GM12878 (cell line): ENCODE data around the gene EHD1. TPM values are rescaled to one million over a fixed set of nuclear protein-coding genes. Genes with fewer than 3 reads are reported as not detected.

Experiments used
- PBX3 ChIP-seq: IDR thresholded peaks from 2 replicates; pipeline ENCODE4 v1.6.1; 2011; ENCODE audit warnings: mild to moderate bottlenecking, low read depth, low read length, moderate library complexity; ENCODE audit not compliant: insufficient replicate concordance
- PRDM15 ChIP-seq: fragments of 450-650 bp; formaldehyde crosslinking; IDR thresholded peaks from 2 replicates; pipeline ENCODE4 v1.4.0; 2020; ENCODE audit warnings: mild to moderate bottlenecking, moderate library complexity
- WRNIP1 ChIP-seq: IDR thresholded peaks from 2 replicates; pipeline ENCODE4 v1.6.1; 2011; ENCODE audit warnings: low read depth, low read length, improper control_type of control experiment, borderline replicate concordance
- ZNF622 ChIP-seq: fragments of 450-650 bp; IDR thresholded peaks from 2 replicates; pipeline ENCODE4 v1.6.1; 2017; ENCODE audit warnings: mild to moderate bottlenecking, inconsistent platforms
- polyA plus RNA-seq, 11 experiments: library from polyadenylated mRNA; depleted of rRNA in 4 of 11; unstranded in 6 of 11; stranded (reverse) in 5 of 11; fragments of >200 nt; fragmentation: Nextera tagmentation in 4 of 11; fragmentation: Illumina TruSeq in 1 of 11; extraction: Ambion mirVana in 4 of 11; extraction: Trizol in 1 of 11; gene quantifications; 1 replicate in 1 of 11; 2 replicates in 10 of 11; pipeline versions ENCODE4 v1.2.1 to v1.2.3, GENCODE V29; 2011 to 2016; ENCODE audit warnings: inconsistent platforms in 2 of 11, missing spikeins in 2 of 11, low read depth in 1 of 11
- total RNA-seq, 4 experiments: library from RNA; depleted of rRNA in 3 of 4; stranded (reverse); fragments of >200 nt in 3 of 4; fragmentation: Illumina TruSeq in 1 of 4; extraction: Trizol in 1 of 4; gene quantifications; 2 replicates each; pipeline versions ENCODE4 v1.2.1 to v1.2.3, GENCODE V29; 2013 to 2021

Gene EHD1
- total and polyA plus RNA-seq, 10 of the 15 experiments (the other 5 are each of a cell fraction or from before 2014, with no cell fraction given) = 1.0 to 165 (median 66.5) TPM

- TF ChIP-seq PBX3 = no peak
- no peak for TF ChIP-seq WRNIP1
- no peak for TF ChIP-seq ZNF622
- TF ChIP-seq PRDM15 (CRISPR knock-in tag) = no peak
Observed at GRCh38 chr11:64849598-64850356, 28.6 kb downstream of the EHD1 start (continued).
